PC-9 (cell line): ENCODE measurements around the gene RAB42.

Experiments
- CTCF ChIP-seq: fragments of 200-600 bp; sonication (generic); conservative IDR thresholded peaks from 2 replicates; pipeline ENCODE4 v1.6.1; 2017; ENCODE audit warnings: mixed run types, antibody characterized with exemption, mild to moderate bottlenecking, moderate library complexity
- EZH2 ChIP-seq: fragments of 200-600 bp; sonication (generic); IDR thresholded peaks from 2 replicates; pipeline ENCODE4 v1.8.0; 2017; ENCODE audit warnings: antibody characterized with exemption, low read depth

DNA sequence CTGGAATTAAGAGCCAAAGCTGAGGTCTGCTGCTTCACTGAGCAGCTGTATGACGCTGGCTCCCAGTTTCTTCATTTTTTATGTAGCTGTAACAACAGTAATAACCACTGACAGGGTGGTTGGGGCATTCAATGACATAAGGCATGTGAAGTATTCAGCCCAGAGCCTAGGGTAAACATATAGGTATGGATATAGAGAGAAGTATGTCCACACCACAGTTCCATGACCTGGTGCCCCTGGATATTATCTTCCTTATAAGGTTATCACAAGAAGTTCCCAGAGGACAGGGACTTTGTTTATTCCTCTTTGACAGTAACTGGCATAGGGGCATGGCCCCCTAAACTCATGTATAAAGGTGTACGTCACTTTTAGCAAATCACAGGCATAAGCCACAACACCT is 14.7 kb downstream of the RAB42 start:
- TF ChIP-seq CTCF = no peak
- TF ChIP-seq EZH2 = no peak
